ENCODE data around the gene RPRD1A.
"Not testable (repeated sequence)": the region's sequence is repeated elsewhere in the genome, so short reads cannot be mapped to it uniquely, and the experiment has no call there.

The RPRD1A gene

GRCh38 chr18:36024241-36024640 is 43.1 kb downstream of the RPRD1A start:
- DNase-seq: not testable (repeated sequence)

GRCh38 chr18:36023336-36023735 is 44.0 kb downstream of the RPRD1A start:
- DNase-seq: no peak

- no peak for DNase-seq
Observed at GRCh38 chr18:36020174-36020711, 47.1 kb downstream of the RPRD1A start.

- DNase-seq: no peak
Observed at GRCh38 chr18:36017232-36017631, 50.1 kb downstream of the RPRD1A start.

GRCh38 chr18:36015629-36016028 is 51.7 kb downstream of the RPRD1A start:
- no peak for DNase-seq

GRCh38 chr18:36012891-36013290 is 54.5 kb downstream of the RPRD1A start:
- no peak for DNase-seq

- DNase-seq: no peak
Observed at GRCh38 chr18:36009214-36009613, 58.1 kb downstream of the RPRD1A start.

GRCh38 chr18:36006997-36007396 is 60.4 kb downstream of the RPRD1A start:
- no peak for DNase-seq

GRCh38 chr18:35999925-36000324 is 67.4 kb downstream of the RPRD1A start:
- DNase-seq: no peak

GRCh38 chr18:35998967-35999366 is 68.4 kb downstream of the RPRD1A start:
- DNase-seq: no peak

- DNase-seq: no peak
Observed at GRCh38 chr18:35993013-35993412, 74.3 kb downstream of the RPRD1A start.

GRCh38 chr18:35991696-35992095 is 75.7 kb downstream of the RPRD1A start:
- no peak for DNase-seq

GRCh38 chr18:35983818-35984217 is 83.5 kb downstream of the RPRD1A start:
- DNase-seq: no peak

GRCh38 chr18:35983147-35983546 is 84.2 kb downstream of the RPRD1A start:
- DNase-seq: no peak

GRCh38 chr18:35982409-35983114 is 84.8 kb downstream of the RPRD1A start:
- DNase-seq: no peak

GRCh38 chr18:35979112-35979511 is 88.2 kb downstream of the RPRD1A start:
- no peak for DNase-seq

GRCh38 chr18:35974181-35974580 is 93.2 kb downstream of the RPRD1A start:
- DNase-seq: no peak

- no peak for DNase-seq
Observed at GRCh38 chr18:35973650-35974049, 93.7 kb downstream of the RPRD1A start.

- DNase-seq: peak; percentile 93
Observed at GRCh38 chr18:35972197-35973000, 95.0 kb downstream of the RPRD1A start, which contains the start of gene RMP24. RMP24 (plus strand) TSS chr18:35972679.

GRCh38 chr18:35971661-35972196 is 95.6 kb downstream of the RPRD1A start:
- DNase-seq: no peak

- DNase-seq: no peak
Observed at GRCh38 chr18:35969676-35970075, 97.7 kb downstream of the RPRD1A start.

- no peak for DNase-seq
Observed at GRCh38 chr18:35968278-35968880, 99.0 kb downstream of the RPRD1A start.

GRCh38 chr18:35967866-35968265 is 99.5 kb downstream of the RPRD1A start:
- not testable (repeated sequence) for DNase-seq
